CD4-positive, alpha-beta T cell (primary cell): ENCODE measurements around the gene TICRR. TPM values are rescaled to one million over a fixed set of nuclear protein-coding genes. Genes with fewer than 3 reads are reported as not detected.

Experiments
- ATAC-seq: fragments of 200-7000 bp; cut with Tn5 transposase; one replicate; pipeline ENCODE4 v1.10.0; 2022; ENCODE audit warnings: mild to moderate bottlenecking; ENCODE audit not compliant: poor library complexity
- CTCF ChIA-PET: fragments of 350-600 bp; sonication (Branson Sonifier 250); formaldehyde crosslinking; loops from one replicate; lab custom pipeline; 2021; ENCODE audit warnings: antibody characterized with exemption, inconsistent platforms; lab: Charles Lee
- POLR2A ChIA-PET: fragments of 350-600 bp; sonication (Branson Sonifier 250); formaldehyde crosslinking; loops from one replicate; lab custom pipeline; 2021; ENCODE audit warnings: antibody characterized with exemption, inconsistent platforms; lab: Charles Lee
- DNase-seq, 14 experiments: peaks; one replicate each; pipeline ENCODE4 v3.0.0-alpha.2; 2013 to 2020; ENCODE audit warnings: mixed read lengths in 2 of 14
- H3K27ac ChIP-seq, 2 donors: one replicate each; pipeline versions ENCODE4 v1.5.1 to v1.7.0; 2013; ENCODE audit warnings: low read length in 2 of 2, low read depth in 1 of 2, mild to moderate bottlenecking in 1 of 2
- H3K27me3 ChIP-seq, 2 experiments: 1 replicate in 1 of 2; 2 replicates in 1 of 2; pipeline versions ENCODE4 v1.6.1 to v1.7.0; 2013; ENCODE audit warnings: low read length in 2 of 2, control low read depth in 1 of 2, mild to moderate bottlenecking in 1 of 2, moderate library complexity in 1 of 2; ENCODE audit not compliant: insufficient read depth in 2 of 2, control insufficient read depth in 1 of 2
- H3K36me3 ChIP-seq: one replicate; pipeline ENCODE4 v1.6.1; 2013; ENCODE audit warnings: low read length, control low read depth; ENCODE audit not compliant: insufficient read depth
- H3K4me1 ChIP-seq: one replicate; pipeline ENCODE4 v1.6.1; 2013; ENCODE audit warnings: low read length, control low read depth; ENCODE audit not compliant: insufficient read depth
- H3K4me3 ChIP-seq: one replicate; pipeline ENCODE4 v1.5.1; 2013; ENCODE audit warnings: mild to moderate bottlenecking, low read length, moderate library complexity
- H3K9me3 ChIP-seq, 2 experiments: 1 replicate in 1 of 2; 2 replicates in 1 of 2; pipeline versions ENCODE4 v1.6.1 to v1.7.0; 2013; ENCODE audit warnings: low read length in 2 of 2, mild to moderate bottlenecking in 2 of 2, control low read depth in 1 of 2, moderate library complexity in 1 of 2; ENCODE audit not compliant: control insufficient read depth in 1 of 2, insufficient read depth in 1 of 2
- H3K27ac Mint-ChIP-seq: one replicate; pipeline ENCODE4 v1.8.0; 2020; ENCODE audit warnings: mixed read lengths
- H3K27me3 Mint-ChIP-seq: one replicate; pipeline ENCODE4 v1.8.0; 2021; ENCODE audit warnings: mixed read lengths
- H3K36me3 Mint-ChIP-seq: one replicate; pipeline ENCODE4 v1.8.0; 2021; ENCODE audit warnings: low read depth, mixed read lengths
- H3K4me1 Mint-ChIP-seq: one replicate; pipeline ENCODE4 v1.8.0; 2021; ENCODE audit warnings: low read depth, mixed read lengths
- H3K4me3 Mint-ChIP-seq: one replicate; pipeline ENCODE4 v1.8.0; 2020; ENCODE audit warnings: mild to moderate bottlenecking, mixed read lengths
- H3K9me3 Mint-ChIP-seq: one replicate; pipeline ENCODE4 v1.8.0; 2020; ENCODE audit warnings: mixed read lengths
- CTCF ChIP-seq: fragments of 200-600 bp; IDR thresholded peaks from one replicate; pipeline ENCODE4 v1.8.0; 2022; ENCODE audit warnings: antibody characterized with exemption, mild to moderate bottlenecking
- intact Hi-C, 2 experiments: fragments of 100-400 bp; cut with DNase I in 1 of 2; cut with micrococcal nuclease in 1 of 2; formaldehyde crosslinking; loops; one replicate each; pipeline versions ENCODE4 v1.15.1 to v1.9.0; 2023 to 2025; cut with DNase I, micrococcal nuclease
- total RNA-seq, 174 experiments: library from RNA in 2 of 174; stranded (reverse) in 2 of 174; gene quantifications; one replicate each; pipeline ENCODE4 v1.2.3 and lab custom pipeline; 2021 to 2026

Gene TICRR
- total RNA-seq, 2 experiments from 2014 or later: 0.05 to 0.06 TPM

GRCh38 chr15:89656116-89656815 is 81.0 kb downstream of the TICRR start:
- TF ChIP-seq CTCF: no peak
- peaks cover 0 to 8% of the 10 kb centered on the region in 2 experiments for H3K9me3 ChIP-seq
- Mint-ChIP-seq H3K4me3 (peak overlapping the region; percentile 71), H3K36me3 (no peaks in the 10 kb centered on the region), H3K9me3 (no peaks in the 10 kb centered on the region), H3K27me3 (peaks cover 81% of the 10 kb centered on the region), H3K4me1 (peaks cover 15% of the 10 kb centered on the region), H3K27ac (no peak overlapping the region)
- H3K4me1 ChIP-seq: peaks cover 10% of the 10 kb centered on the region
- ATAC-seq (no peak), DNase-seq (no peak)
- peaks cover 29 to 40% of the 10 kb centered on the region in 2 experiments for H3K27me3 ChIP-seq
- H3K27ac ChIP-seq: no peak overlapping the region
- intact Hi-C loops: no loop called here
- H3K36me3 ChIP-seq: no peaks in the 10 kb centered on the region
- POLR2A ChIA-PET: no interaction called here
- CTCF ChIA-PET: no interaction called here
- no peak overlapping the region for H3K4me3 ChIP-seq

GRCh38 chr15:89657686-89658200 is 82.5 kb downstream of the TICRR start:
- H3K27me3 Mint-ChIP-seq: peaks cover 77% of the 10 kb centered on the region
- no peak overlapping the region for H3K4me3 ChIP-seq
- ATAC-seq: no peak
- TF ChIP-seq CTCF: no peak
- CTCF ChIA-PET: no interaction called here
- H3K9me3 ChIP-seq: peaks cover 0 to 8% of the 10 kb centered on the region in 2 experiments
- H3K4me1 ChIP-seq: peaks cover 10% of the 10 kb centered on the region
- no peak for DNase-seq
- POLR2A ChIA-PET: no interaction called here
- H3K27me3 ChIP-seq: peaks cover 26 to 36% of the 10 kb centered on the region in 2 experiments
- no peak overlapping the region for H3K27ac Mint-ChIP-seq
- no peak overlapping the region for H3K27ac ChIP-seq
- H3K4me3 Mint-ChIP-seq: peak overlapping the region; percentile 11
- peaks cover 15% of the 10 kb centered on the region for H3K4me1 Mint-ChIP-seq
- H3K36me3 ChIP-seq: no peaks in the 10 kb centered on the region
- no peaks in the 10 kb centered on the region for H3K36me3 Mint-ChIP-seq
- intact Hi-C loops: no loop called here
- H3K9me3 Mint-ChIP-seq: no peaks in the 10 kb centered on the region

- Histone ChIP-seq H3K4me1 (peaks cover 9% of the 10 kb centered on the region), H3K4me3 (no peak overlapping the region), H3K27ac (no peak overlapping the region), H3K27me3 (peaks cover 21% of the 10 kb centered on the region in 2 experiments), H3K9me3 (peaks cover 0 to 7% of the 10 kb centered on the region in 2 experiments), H3K36me3 (no peaks in the 10 kb centered on the region)
- H3K9me3 Mint-ChIP-seq: no peaks in the 10 kb centered on the region
- POLR2A ChIA-PET: no interaction called here
- TF ChIP-seq CTCF: no peak
- H3K4me1 Mint-ChIP-seq: peaks cover 9% of the 10 kb centered on the region
- CTCF ChIA-PET: no interaction called here
- intact Hi-C loops: no loop called here
- no peak overlapping the region for H3K4me3 Mint-ChIP-seq
- peaks cover 72% of the 10 kb centered on the region for H3K27me3 Mint-ChIP-seq
- DNase-seq (no peak), ATAC-seq (no peak)
- H3K36me3 Mint-ChIP-seq: no peaks in the 10 kb centered on the region
- no peak overlapping the region for H3K27ac Mint-ChIP-seq
Observed at GRCh38 chr15:89659295-89659694, 84.0 kb downstream of the TICRR start.
